Endothelial cell of hepatic sinusoid (primary cell): ENCODE data around the gene PARP11.

ENCODE experiments used
- in situ Hi-C: cut with HindIII; loops from 2 replicates; pipeline ENCODE4 v1.10.0; 2017; ENCODE audit warnings: low sequenced_read_pairs

PARP11 gene, protein sequence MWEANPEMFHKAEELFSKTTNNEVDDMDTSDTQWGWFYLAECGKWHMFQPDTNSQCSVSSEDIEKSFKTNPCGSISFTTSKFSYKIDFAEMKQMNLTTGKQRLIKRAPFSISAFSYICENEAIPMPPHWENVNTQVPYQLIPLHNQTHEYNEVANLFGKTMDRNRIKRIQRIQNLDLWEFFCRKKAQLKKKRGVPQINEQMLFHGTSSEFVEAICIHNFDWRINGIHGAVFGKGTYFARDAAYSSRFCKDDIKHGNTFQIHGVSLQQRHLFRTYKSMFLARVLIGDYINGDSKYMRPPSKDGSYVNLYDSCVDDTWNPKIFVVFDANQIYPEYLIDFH

DNA sequence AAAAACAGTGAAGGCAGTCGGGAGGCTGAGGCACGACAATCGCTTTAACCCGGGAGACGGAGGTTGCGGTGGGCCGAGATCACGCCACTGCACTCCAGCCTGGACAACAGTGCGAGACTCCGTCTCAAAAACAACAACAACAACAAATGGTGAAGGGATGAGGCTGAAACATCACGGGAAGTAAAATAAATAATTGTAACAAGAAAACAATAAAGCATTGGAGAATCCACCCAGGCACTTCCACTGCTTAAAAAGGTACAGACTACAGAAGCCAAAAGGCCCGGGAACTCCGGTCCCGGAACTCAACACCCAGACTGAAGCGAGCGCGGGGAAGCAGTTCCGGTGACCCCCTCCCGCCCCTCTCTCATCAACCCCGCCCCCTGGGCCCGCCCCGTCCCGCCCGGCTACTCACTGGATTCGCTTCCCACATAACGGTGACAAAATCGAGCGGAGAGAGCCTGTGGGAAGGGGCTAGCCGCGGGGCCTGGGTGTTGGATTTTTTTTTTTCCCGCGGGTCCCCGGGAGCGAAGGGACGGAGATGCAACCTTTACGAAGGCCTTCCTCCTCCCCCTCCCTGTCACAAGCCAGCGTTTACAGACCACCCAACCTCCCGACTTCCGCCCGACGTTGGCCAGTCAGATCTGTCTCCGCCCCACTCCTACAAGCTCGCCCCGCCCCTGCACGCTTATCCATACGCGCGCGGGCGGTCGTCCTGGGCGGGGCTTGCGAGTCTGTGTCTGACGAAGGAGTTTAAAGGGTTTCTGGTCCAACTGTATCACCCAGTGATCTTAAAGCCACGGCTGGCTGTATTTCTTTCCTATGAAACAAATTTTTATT lies at the start of gene PARP11:
TSS of gene PARP11 (minus strand) at position 600 of the 837 bp plus-strand sequence. CDS start at position 430, 170 bp downstream.
- in situ Hi-C loops, result no loop called here

DNA sequence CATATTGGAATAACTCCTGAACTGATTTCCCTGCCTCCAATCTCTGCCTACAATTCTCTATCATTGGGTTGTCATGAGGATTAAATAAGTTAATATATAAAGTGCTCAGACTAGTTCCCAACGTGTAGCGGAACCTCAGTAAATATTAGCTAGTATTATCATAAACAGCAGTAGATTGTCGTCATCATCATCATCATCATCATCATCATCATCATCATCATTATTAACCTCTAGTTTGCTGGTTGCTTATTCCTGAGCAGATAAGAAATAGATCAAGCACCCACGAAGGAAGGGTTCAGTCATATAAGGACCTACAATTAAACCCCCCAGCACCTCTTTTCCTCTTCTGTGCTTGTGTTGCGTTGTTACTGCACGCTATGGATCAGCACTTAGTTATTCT lies 48.8 kb upstream of the PARP11 start:
- in situ Hi-C loops, result no loop called here

DNA sequence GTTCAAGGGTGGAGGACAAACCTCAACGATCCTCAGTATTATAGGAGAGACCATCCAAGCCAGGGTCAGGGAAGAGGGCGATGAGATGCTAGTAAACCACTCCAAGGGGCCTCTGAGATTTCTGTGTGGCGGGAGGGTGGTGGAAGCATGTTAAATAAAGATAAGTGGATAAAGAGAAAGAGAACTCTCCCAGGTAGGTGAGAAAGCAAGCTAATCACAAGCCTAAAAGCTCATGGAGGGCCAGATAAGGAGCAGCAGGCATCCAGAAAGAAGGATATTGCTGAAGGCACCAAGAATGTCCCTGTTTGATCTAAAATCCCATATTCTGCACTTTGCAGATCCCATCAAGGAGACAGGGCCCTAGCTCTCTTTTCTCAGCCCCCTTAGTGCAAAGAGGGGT lies 48.3 kb upstream of the PARP11 start:
- in situ Hi-C loops, result no loop called here

DNA sequence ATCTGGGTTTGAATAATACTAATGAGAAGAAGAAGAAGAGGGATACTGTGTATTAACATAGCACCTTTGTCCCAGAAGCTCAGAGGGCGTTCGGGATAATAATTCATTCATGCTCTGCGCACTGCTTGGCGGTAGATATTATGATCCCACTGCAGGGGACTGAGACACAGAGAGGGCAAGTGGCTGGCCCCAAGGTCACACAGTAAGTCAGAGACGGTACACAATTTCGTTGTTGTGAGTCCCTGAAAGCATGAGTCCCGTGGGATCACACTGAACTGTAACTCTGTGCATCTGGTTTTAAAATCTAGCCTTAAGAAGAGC lies 47.9 kb upstream of the PARP11 start:
- in situ Hi-C loops, result no loop called here

DNA sequence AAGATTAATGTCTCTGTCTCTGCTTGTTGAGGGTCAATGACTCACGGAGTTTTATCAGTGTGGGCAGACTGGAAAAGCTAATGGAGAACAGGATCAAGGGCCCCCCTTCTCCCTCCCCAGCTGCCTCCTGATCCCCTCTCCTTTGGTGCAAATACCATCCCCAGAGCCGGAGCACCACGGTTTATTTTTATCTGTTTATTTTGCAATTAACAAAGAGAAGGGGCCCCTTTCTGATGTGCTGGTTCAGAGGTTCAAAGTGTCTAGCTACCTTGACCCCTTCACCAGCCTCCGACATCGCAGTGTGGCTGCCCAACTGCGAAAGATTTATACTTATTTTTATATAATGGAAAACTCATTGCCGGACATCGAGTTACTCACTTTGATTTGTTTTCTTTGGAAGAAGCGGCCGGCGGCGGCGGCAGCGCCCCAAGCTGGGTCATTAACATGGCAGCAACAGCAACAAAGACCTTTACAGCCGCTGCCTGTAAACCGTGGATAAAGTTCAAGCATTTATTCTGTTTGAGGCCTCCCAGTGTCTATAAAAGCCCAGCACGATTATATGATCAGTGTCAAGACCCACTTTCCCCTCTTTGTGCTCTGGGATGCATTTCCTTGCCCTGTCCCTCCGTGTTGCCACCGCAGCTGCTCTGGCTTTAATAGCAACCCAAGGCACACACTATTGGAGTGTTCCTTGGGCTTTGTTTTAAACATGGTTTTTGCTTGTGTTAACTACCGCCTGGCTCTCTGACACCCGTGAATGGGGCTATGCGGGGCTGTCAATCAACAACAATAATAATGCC lies 47.4 kb upstream of the PARP11 start:
- in situ Hi-C loops, result no loop called here

DNA sequence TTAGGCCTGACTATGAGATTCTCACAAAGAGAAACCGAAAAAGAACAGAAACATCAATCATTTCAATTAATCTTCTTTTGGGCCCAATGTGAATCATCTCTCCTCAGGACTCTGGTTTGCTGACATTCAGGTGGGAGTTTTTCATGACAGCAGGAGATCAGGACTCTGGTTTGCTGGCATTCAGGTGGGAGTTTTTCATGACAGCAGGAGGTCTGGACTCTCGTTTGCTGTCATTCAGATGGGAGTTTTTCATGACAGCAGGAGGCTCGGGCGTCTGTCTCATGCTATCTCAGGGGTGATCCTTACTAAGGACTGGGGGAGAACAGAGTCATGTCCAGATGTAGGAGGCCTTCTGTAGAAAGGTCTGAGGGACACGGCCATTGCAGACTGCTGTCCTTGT lies 40.1 kb upstream of the PARP11 start:
- in situ Hi-C loops, result loop anchor here (5.0 kb wide), 2 partner anchors 49 to 101 kb away; no protein-coding TSS in a partner anchor

DNA sequence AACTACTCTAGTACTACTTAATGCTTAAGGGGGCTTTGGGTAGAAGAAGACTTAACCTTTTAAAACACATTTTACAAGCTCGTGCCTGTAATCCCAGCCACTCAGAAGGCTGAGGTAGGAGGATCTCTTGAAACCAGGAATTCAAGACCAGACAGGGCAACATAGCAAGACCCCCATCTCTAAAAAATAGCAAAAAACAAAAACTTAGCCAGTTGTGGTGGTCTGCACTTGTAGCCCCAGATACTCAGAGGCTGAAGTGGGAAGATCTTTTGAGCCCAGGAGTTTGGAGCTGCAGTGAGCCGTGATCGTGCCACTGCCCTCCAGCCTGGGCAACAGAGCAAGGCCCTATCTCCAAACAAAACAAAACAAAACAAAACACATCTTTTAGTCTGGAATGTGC lies 39.7 kb upstream of the PARP11 start:
- in situ Hi-C loops, result loop anchor here (5.0 kb wide), 2 partner anchors 49 to 101 kb away; no protein-coding TSS in a partner anchor

DNA sequence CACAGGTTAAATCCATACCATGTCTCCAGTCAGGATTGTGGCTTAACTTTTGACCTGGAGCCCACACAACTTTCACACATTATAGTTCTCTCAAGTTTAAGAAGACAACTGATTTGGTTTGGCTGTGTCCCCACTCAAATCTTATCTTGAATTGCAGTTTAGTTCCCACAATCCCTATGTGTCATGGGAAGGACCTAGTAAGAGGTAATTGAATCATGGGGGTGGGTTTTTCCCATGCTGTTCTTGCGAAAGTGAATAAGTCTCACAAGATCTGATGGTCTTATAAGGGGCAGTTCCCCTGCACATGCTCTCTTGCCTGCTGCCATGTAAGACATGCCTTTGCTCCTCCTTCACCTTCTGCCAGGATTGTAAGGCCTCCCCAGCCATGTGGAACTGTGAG lies 38.2 kb upstream of the PARP11 start:
- in situ Hi-C loops, result loop anchor here (5.0 kb wide), 2 partner anchors 51 to 99 kb away; no protein-coding TSS in a partner anchor

DNA sequence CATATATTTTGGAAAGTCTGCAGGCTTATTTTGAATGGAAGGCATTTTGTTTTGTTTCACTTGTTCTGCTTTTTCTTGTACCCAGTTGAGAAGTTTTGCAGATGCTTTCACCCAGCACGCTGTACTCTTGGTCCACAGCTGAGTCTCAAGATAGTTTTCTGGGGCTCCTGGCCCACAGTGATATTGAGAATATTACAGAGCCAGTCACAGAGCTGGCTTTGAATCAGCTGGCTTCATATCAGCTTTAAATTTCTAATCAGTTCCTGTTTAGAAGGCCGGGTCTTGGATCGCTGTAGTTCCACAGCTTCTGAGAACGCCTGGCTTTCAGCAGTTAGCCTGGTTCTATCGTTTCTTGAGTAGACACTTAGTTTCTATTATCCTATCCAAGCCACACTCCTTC lies 32.5 kb upstream of the PARP11 start:
- in situ Hi-C loops, result no loop called here

DNA sequence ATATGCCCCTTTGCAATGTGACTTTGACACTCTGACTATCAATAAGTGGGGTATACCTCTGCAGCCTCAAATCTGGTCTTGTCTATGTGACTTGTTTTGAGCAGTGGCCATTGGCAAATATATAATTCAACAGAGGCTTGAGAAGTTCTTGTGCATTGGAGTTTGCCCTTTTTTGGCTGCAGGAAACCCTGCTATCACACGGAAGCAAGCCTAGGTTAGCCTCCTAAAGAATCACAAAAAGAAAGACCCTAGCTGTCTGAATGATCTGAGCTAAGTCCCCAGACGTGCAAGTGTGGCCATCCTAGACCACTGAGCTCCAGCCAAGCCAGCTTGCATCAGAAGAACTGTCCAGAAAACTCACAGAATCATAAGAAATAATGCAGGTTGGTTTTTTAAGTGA lies 31.8 kb upstream of the PARP11 start:
- in situ Hi-C loops, result no loop called here

DNA sequence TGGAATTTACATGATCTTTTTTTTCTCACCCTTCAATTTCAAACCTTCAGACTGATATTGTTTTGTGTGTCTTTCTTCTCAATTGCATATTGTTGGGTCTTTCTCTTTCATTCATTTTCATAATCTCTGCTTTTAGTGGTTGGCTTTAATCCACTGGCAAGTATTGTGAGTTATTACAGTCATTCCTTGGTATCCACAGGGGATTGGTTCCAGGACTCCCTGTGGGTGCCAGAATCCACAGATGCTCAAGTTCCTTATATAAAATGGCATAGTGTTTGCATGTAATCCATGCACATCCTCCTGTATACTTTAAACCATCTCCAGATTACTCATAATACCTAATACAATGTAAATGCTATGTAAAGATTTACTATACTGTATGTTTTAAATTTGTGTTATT lies 29.7 kb upstream of the PARP11 start:
- in situ Hi-C loops, result no loop called here

DNA sequence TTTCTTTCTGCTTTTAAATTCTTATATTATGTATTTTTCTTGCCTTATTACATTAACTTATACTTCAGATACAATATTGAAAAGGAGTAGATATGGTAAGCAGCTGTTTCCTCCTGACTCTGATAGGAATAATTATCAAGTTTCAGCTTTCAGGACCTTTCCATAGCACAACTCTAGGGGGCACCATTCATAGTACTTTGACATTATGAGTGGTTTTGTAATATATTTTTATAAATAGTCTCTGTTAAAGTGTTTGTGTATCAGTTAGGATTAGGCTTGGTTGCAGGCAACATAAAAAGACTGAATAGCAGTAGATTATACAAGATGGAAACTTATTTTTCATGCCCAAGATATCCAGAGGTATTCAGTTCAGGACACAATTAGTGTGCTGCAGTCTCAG lies 27.9 kb upstream of the PARP11 start:
- in situ Hi-C loops, result no loop called here

DNA sequence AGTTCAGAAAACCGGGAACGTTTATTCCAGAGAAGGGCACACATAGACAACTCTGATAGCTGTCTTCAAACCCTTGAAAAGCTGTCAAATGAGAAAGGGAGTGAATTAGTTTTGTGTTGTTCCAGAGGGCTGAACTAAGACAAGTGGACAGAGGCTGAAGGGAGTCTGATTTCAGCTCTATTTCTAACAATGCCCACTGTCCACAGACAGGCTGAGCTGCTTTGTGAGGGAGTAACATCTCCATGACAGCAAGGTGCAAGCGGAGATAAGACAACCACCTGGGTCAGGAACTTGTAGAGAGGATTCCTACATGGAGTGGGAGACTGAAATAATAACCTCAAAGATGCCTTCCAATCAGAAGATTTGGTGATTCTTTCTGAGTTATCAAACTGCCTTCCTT lies 25.6 kb upstream of the PARP11 start:
- in situ Hi-C loops, result loop anchor here (25.0 kb wide), 1 partner anchor 364 kb away; the partner anchor contains the start of gene CCND2

DNA sequence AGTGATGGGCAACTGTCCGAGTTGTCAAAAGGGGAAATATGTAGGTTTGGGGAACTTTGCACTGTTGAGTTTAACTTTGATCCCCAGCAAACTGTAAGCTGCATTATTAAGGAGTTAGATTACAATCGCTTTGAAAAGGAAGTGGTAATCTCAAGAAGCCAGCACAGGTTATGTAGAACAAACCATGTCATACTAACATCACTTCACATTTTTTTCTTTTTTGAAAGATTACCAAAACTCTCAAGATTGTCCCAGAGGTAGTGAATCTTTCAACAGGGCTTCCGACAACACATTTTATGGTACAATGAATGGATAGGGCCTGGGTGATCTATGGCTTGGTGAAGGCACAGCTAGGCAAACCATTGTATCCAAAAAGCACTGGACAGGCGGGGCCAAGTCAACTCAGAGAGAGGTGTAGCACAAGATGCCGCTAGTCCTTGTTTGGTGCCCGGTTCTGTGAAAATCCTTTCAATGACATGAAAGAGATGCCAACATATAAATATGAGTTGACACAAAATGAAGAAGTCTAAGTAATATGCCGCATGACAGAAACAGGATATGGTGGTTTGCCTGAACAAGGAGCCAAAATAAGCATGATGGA lies 24.3 kb upstream of the PARP11 start:
- in situ Hi-C loops, result loop anchor here (25.0 kb wide), 1 partner anchor 365 kb away; the partner anchor contains the start of gene CCND2

DNA sequence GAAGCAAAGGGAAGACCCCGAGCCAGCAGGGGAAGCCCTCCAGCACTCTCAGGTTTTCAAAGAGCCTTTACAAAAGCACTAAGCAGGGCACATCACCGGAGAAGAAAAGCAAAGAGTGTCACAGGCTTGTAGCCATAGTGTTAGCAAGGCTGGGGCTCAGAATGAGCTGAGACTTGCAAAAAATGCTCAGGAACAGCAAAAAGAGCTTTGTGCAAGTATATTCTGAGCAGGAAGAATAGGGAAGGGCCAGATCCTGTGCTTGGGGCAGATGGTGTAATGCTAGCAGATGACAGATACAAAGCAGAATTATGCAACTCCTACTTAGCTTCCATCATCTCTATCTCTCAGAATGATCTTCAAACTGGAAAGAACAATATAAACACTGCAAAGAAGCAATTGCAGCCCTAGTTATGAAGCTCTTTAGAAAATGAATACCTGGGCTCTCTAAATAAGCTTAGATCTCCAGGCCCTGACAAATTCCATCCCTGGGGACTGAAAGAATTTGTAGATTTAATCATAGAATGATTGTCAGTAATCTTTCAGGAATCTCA lies 23.7 kb upstream of the PARP11 start:
- in situ Hi-C loops, result loop anchor here (25.0 kb wide), 1 partner anchor 365 kb away; the partner anchor contains the start of gene CCND2

DNA sequence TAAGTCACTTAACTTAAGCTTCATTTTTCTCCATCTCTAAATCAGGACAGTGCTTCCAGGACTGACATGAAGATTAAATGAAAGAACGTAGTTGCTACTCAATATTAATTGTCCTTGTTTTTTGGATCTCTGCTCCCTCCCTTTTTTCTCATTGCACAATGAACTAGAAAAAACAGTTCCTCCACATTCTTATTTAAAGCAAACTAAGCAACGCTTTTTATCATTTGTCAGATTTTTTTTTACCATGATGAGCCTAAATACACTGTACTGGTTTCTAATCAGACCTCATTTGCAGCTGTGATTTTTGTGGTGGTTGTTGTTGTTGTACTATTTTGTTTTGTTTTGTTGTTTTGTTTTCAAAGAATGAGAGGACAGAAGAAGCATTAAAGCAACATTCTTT lies 23.2 kb upstream of the PARP11 start:
- in situ Hi-C loops, result loop anchor here (25.0 kb wide), 1 partner anchor 366 kb away; the partner anchor contains the start of gene CCND2

DNA sequence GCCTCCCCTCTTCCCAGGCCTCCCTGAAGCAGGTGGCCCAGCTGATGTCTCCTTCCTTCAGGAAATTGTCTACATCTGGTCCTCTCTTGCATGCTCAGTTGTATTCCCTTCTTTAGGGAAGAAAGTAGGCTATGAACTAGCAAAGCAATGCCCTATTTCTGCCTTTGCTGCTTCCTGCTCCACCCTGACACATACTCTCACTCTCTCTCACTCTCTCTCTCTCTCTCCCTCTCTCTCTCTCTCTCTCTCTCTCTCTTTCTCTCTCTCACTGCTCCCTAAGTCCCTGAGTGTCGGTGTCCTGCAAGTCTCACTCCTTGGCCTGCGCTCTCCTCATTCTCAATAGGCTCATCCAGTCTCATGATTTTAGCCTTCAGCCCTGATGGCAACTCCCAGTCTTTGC lies 19.4 kb upstream of the PARP11 start:
- in situ Hi-C loops, result loop anchor here (5.0 to 25.0 kb wide), 2 partner anchors 155 to 370 kb away; partner anchors contain the start of gene CCND2

DNA sequence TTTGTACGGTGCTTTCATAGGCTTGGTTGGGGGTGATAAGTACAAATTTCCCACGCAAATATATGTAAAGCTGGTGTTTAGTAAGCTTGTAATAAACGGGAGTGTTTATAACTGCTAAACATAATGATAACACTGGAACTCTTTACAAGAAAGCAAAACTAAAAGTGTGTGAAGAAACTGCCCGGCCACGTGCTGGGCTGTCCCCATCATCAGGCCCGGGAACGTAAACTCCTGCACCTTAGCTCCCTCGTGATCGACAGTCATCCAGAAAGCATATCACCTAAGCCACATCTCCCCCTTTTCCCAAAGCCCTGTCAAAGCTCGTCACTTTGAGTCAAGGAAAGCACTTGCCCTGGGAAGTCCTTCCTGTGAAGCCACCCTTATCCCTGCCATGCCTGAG lies 18.0 kb upstream of the PARP11 start:
- in situ Hi-C loops, result loop anchor here (5.0 to 25.0 kb wide), 2 partner anchors 156 to 371 kb away; partner anchors contain the start of gene CCND2

DNA sequence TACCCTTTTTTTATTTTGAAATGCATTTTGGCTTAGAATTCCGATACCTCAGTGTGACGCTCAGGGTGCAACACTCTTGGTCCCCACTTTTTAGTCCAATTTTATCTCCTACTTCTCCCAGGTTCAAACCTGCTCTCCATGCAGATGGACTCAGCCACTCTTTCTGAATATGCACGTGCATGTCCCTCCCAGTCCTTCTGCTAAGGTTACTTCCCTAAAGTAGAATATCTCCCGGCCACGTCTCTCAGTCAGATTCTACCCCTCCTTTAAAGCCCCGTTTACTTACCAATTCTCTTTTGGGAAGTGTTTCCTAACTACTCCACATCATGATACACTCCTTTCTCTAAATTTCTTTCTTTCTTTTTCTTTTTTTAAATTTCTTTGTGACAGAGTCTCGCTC lies 15.5 kb upstream of the PARP11 start:
- in situ Hi-C loops, result loop anchor here (25.0 kb wide), 1 partner anchor 374 kb away; the partner anchor contains the start of gene CCND2
